NCI-H748 treated with DMSO at 0.1 percent for 48 hours (cell line): Measurements from ENCODE around the gene FOXD4.
"Not testable (repeated sequence)": the region's sequence is repeated elsewhere in the genome, so short reads cannot be mapped to it uniquely, and the experiment has no call there.

Source experiments
- DNase-seq: peaks from one replicate; lab custom pipeline; 2025; lab: John Stamatoyannopoulos, UW

FOXD4 gene

GRCh38 chr9:117995-118467 lies at the start of gene FOXD4:
Gene FOXD4, minus strand, starts transcription at chr9:118417. Its CDS starts 298 bp downstream, at chr9:118119.
- not testable (repeated sequence) for DNase-seq

GRCh38 chr9:159871-160270 lies 41.7 kb upstream of the FOXD4 start:
- DNase-seq: not testable (repeated sequence)

GRCh38 chr9:151173-151572 lies 33.0 kb upstream of the FOXD4 start:
- DNase-seq: not testable (repeated sequence)

- not testable (repeated sequence) for DNase-seq
Measured at GRCh38 chr9:139880-140279, 21.7 kb upstream of the FOXD4 start.

GRCh38 chr9:117144-117994 lies 848 bp downstream of the FOXD4 start:
- DNase-seq: not testable (repeated sequence)

GRCh38 chr9:116239-117077 lies 1.8 kb downstream of the FOXD4 start:
- DNase-seq: not testable (repeated sequence)

- not testable (repeated sequence) for DNase-seq
Measured at GRCh38 chr9:115118-115451, 3.1 kb downstream of the FOXD4 start.

- not testable (repeated sequence) for DNase-seq
Measured at GRCh38 chr9:114267-115117, 3.7 kb downstream of the FOXD4 start.

- DNase-seq: not testable (repeated sequence)
Measured at GRCh38 chr9:113468-114266, 4.5 kb downstream of the FOXD4 start.

- not testable (repeated sequence) for DNase-seq
Measured at GRCh38 chr9:112589-113467, 5.4 kb downstream of the FOXD4 start.

- DNase-seq: not testable (repeated sequence)
Measured at GRCh38 chr9:110672-111071, 7.5 kb downstream of the FOXD4 start.

- DNase-seq: not testable (repeated sequence)
Measured at GRCh38 chr9:109540-109939, 8.7 kb downstream of the FOXD4 start.

- not testable (repeated sequence) for DNase-seq
Measured at GRCh38 chr9:108742-109495, 9.3 kb downstream of the FOXD4 start.

- DNase-seq: not testable (repeated sequence)
Measured at GRCh38 chr9:105991-106390, 12.2 kb downstream of the FOXD4 start.

GRCh38 chr9:100430-100829 lies 17.8 kb downstream of the FOXD4 start:
- DNase-seq: not testable (repeated sequence)

- not testable (repeated sequence) for DNase-seq
Measured at GRCh38 chr9:99867-100266, 18.4 kb downstream of the FOXD4 start.

GRCh38 chr9:98775-99174 lies 19.4 kb downstream of the FOXD4 start:
- not testable (repeated sequence) for DNase-seq

GRCh38 chr9:94992-95391 lies 23.2 kb downstream of the FOXD4 start:
- not testable (repeated sequence) for DNase-seq

GRCh38 chr9:94323-94722 lies 23.9 kb downstream of the FOXD4 start:
- DNase-seq: not testable (repeated sequence)
